CD4-positive, alpha-beta T cell (primary cell): Measurements from ENCODE around the gene EML4. TPM values are rescaled to one million over a fixed set of nuclear protein-coding genes. Genes with fewer than 3 reads are reported as not detected.

Experiments
- ATAC-seq: fragments of 200-7000 bp; cut with Tn5 transposase; one replicate; pipeline ENCODE4 v1.10.0; 2022; ENCODE audit warnings: mild to moderate bottlenecking; ENCODE audit not compliant: poor library complexity
- CTCF ChIA-PET: fragments of 350-600 bp; sonication (Branson Sonifier 250); formaldehyde crosslinking; loops from one replicate; lab custom pipeline; 2021; ENCODE audit warnings: antibody characterized with exemption, inconsistent platforms; lab: Charles Lee
- POLR2A ChIA-PET: fragments of 350-600 bp; sonication (Branson Sonifier 250); formaldehyde crosslinking; loops from one replicate; lab custom pipeline; 2021; ENCODE audit warnings: antibody characterized with exemption, inconsistent platforms; lab: Charles Lee
- DNase-seq, 14 experiments: peaks; one replicate each; pipeline ENCODE4 v3.0.0-alpha.2; 2013 to 2020; ENCODE audit warnings: mixed read lengths in 2 of 14
- H3K27ac ChIP-seq, 2 donors: one replicate each; pipeline versions ENCODE4 v1.5.1 to v1.7.0; 2013; ENCODE audit warnings: low read length in 2 of 2, low read depth in 1 of 2, mild to moderate bottlenecking in 1 of 2
- H3K27me3 ChIP-seq, 2 experiments: 1 replicate in 1 of 2; 2 replicates in 1 of 2; pipeline versions ENCODE4 v1.6.1 to v1.7.0; 2013; ENCODE audit warnings: low read length in 2 of 2, control low read depth in 1 of 2, mild to moderate bottlenecking in 1 of 2, moderate library complexity in 1 of 2; ENCODE audit not compliant: insufficient read depth in 2 of 2, control insufficient read depth in 1 of 2
- H3K36me3 ChIP-seq: one replicate; pipeline ENCODE4 v1.6.1; 2013; ENCODE audit warnings: low read length, control low read depth; ENCODE audit not compliant: insufficient read depth
- H3K4me1 ChIP-seq: one replicate; pipeline ENCODE4 v1.6.1; 2013; ENCODE audit warnings: low read length, control low read depth; ENCODE audit not compliant: insufficient read depth
- H3K4me3 ChIP-seq: one replicate; pipeline ENCODE4 v1.5.1; 2013; ENCODE audit warnings: mild to moderate bottlenecking, low read length, moderate library complexity
- H3K9me3 ChIP-seq, 2 experiments: 1 replicate in 1 of 2; 2 replicates in 1 of 2; pipeline versions ENCODE4 v1.6.1 to v1.7.0; 2013; ENCODE audit warnings: low read length in 2 of 2, mild to moderate bottlenecking in 2 of 2, control low read depth in 1 of 2, moderate library complexity in 1 of 2; ENCODE audit not compliant: control insufficient read depth in 1 of 2, insufficient read depth in 1 of 2
- H3K27ac Mint-ChIP-seq: one replicate; pipeline ENCODE4 v1.8.0; 2020; ENCODE audit warnings: mixed read lengths
- H3K27me3 Mint-ChIP-seq: one replicate; pipeline ENCODE4 v1.8.0; 2021; ENCODE audit warnings: mixed read lengths
- H3K36me3 Mint-ChIP-seq: one replicate; pipeline ENCODE4 v1.8.0; 2021; ENCODE audit warnings: low read depth, mixed read lengths
- H3K4me1 Mint-ChIP-seq: one replicate; pipeline ENCODE4 v1.8.0; 2021; ENCODE audit warnings: low read depth, mixed read lengths
- H3K4me3 Mint-ChIP-seq: one replicate; pipeline ENCODE4 v1.8.0; 2020; ENCODE audit warnings: mild to moderate bottlenecking, mixed read lengths
- H3K9me3 Mint-ChIP-seq: one replicate; pipeline ENCODE4 v1.8.0; 2020; ENCODE audit warnings: mixed read lengths
- intact Hi-C, 2 experiments: fragments of 100-400 bp; cut with DNase I in 1 of 2; cut with micrococcal nuclease in 1 of 2; formaldehyde crosslinking; loops; one replicate each; pipeline versions ENCODE4 v1.15.1 to v1.9.0; 2023 to 2025; cut with DNase I, micrococcal nuclease
- total RNA-seq, 174 experiments: library from RNA in 2 of 174; stranded (reverse) in 2 of 174; gene quantifications; one replicate each; pipeline ENCODE4 v1.2.3 and lab custom pipeline; 2021 to 2026
- TF ChIP-seq, protein P1 (sequence below): fragments of 200-600 bp; IDR thresholded peaks from one replicate; pipeline ENCODE4 v1.8.0; 2022; ENCODE audit warnings: antibody characterized with exemption, mild to moderate bottlenecking

Gene EML4
- total RNA-seq, 2 experiments from 2014 or later: 219 to 228 TPM

DNA sequence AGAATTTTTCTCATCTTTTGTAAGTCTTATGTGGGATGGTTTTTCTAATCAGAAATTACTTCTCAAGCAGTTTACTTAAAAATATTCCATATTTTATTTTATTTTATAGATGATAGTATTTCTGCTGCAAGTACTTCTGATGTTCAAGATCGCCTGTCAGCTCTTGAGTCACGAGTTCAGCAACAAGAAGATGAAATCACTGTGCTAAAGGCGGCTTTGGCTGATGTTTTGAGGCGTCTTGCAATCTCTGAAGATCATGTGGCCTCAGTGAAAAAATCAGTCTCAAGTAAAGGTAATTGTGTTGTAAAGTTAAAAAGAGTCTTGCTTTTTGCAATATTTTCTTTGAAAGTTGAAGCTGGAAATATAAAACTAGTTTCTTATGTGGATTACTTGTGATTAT lies 76.2 kb downstream of the EML4 start:
- Mint-ChIP-seq H3K27ac (no peak overlapping the region), H3K9me3 (no peaks in the 10 kb centered on the region), H3K27me3 (no peaks in the 10 kb centered on the region), H3K36me3 (peaks cover 57% of the 10 kb centered on the region), H3K4me1 (peaks cover 89% of the 10 kb centered on the region), H3K4me3 (no peak overlapping the region)
- peaks cover 50% of the 10 kb centered on the region for H3K36me3 ChIP-seq
- DNase-seq (no peak), ATAC-seq (no peak)
- no peak overlapping the region for H3K4me3 ChIP-seq
- H3K27ac ChIP-seq: no peak overlapping the region
- POLR2A ChIA-PET: no interaction called here
- CTCF ChIA-PET: no interaction called here
- H3K9me3 ChIP-seq: no peaks in the 10 kb centered on the region
- H3K27me3 ChIP-seq: no peaks in the 10 kb centered on the region
- peaks cover 15% of the 10 kb centered on the region for H3K4me1 ChIP-seq
- intact Hi-C loops: no loop called here
- TF ChIP-seq, protein P1, sequence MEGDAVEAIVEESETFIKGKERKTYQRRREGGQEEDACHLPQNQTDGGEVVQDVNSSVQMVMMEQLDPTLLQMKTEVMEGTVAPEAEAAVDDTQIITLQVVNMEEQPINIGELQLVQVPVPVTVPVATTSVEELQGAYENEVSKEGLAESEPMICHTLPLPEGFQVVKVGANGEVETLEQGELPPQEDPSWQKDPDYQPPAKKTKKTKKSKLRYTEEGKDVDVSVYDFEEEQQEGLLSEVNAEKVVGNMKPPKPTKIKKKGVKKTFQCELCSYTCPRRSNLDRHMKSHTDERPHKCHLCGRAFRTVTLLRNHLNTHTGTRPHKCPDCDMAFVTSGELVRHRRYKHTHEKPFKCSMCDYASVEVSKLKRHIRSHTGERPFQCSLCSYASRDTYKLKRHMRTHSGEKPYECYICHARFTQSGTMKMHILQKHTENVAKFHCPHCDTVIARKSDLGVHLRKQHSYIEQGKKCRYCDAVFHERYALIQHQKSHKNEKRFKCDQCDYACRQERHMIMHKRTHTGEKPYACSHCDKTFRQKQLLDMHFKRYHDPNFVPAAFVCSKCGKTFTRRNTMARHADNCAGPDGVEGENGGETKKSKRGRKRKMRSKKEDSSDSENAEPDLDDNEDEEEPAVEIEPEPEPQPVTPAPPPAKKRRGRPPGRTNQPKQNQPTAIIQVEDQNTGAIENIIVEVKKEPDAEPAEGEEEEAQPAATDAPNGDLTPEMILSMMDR: no peak

DNA sequence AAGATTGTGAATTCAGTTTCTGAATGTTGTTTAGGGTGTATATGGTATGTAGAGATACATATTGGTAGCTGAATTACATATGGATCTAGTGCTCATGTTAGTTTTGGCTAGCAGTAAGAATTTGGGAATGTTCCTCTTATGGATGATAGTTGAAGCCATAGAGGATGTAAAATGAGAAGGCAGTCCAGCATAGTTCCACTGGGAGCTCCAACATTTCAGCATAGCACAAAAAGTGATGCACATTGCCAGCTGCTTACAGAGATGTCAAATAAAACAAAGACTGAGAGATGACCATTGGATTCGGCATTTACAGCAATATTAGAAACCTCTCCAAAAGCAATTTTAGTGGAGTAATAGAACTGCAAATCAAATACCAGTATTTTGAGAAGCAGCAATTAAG lies 77.4 kb downstream of the EML4 start:
- H3K4me3 ChIP-seq: no peak overlapping the region
- Mint-ChIP-seq H3K9me3 (no peaks in the 10 kb centered on the region), H3K27me3 (no peaks in the 10 kb centered on the region), H3K4me1 (peaks cover 89% of the 10 kb centered on the region), H3K27ac (no peak overlapping the region), H3K4me3 (no peak overlapping the region), H3K36me3 (peaks cover 63% of the 10 kb centered on the region)
- CTCF ChIA-PET: interaction anchor here (1.4 kb wide), 1 partner anchor 19 kb away, joined by 3 read pairs; no protein-coding TSS in a partner anchor
- peaks cover 50% of the 10 kb centered on the region for H3K36me3 ChIP-seq
- TF ChIP-seq, protein P1: no peak
- no peak overlapping the region for H3K27ac ChIP-seq
- no peaks in the 10 kb centered on the region for H3K27me3 ChIP-seq
- ATAC-seq (no peak), DNase-seq (no peak)
- H3K9me3 ChIP-seq: no peaks in the 10 kb centered on the region
- intact Hi-C loops: no loop called here
- H3K4me1 ChIP-seq: peaks cover 17% of the 10 kb centered on the region
- POLR2A ChIA-PET: interaction anchor here (1.0 kb wide), 1 partner anchor 75 kb away, joined by 3 read pairs; no protein-coding TSS in a partner anchor

DNA sequence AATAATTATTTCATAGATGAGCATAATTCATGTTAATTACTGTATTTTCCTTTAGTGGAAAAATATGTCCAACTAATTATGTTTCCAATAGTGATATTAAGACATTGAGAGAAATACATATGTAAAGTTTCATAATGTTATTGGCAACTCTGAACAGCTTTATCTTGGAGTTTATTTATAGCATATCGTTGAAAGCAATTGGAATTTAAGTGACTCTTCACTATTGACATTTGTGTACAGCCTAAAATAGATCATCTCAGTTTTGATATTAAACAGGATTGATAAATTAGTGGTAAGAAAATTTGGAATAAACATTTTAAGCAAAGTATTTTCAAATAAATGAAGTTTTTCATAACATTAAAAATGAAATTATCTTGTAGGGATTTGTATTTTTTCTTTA lies 79.7 kb downstream of the EML4 start:
- DNase-seq (no peak), ATAC-seq (no peak)
- H3K4me1 Mint-ChIP-seq: peaks cover 89% of the 10 kb centered on the region
- H3K36me3 ChIP-seq: peaks cover 56% of the 10 kb centered on the region
- no peak overlapping the region for H3K4me3 ChIP-seq
- H3K36me3 Mint-ChIP-seq: peaks cover 83% of the 10 kb centered on the region
- H3K27ac ChIP-seq: no peak overlapping the region
- H3K4me3 Mint-ChIP-seq: no peak overlapping the region
- H3K9me3 Mint-ChIP-seq: no peaks in the 10 kb centered on the region
- ChIA-PET POLR2A (no interaction called here), CTCF (no interaction called here)
- no peaks in the 10 kb centered on the region for H3K27me3 ChIP-seq
- peaks cover 17% of the 10 kb centered on the region for H3K4me1 ChIP-seq
- no peaks in the 10 kb centered on the region for H3K9me3 ChIP-seq
- TF ChIP-seq, protein P1: no peak
- intact Hi-C loops: no loop called here
- no peak overlapping the region for H3K27ac Mint-ChIP-seq
- no peaks in the 10 kb centered on the region for H3K27me3 Mint-ChIP-seq
